ENCODE results near the gene GRIK5. TPM values are rescaled to one million over a fixed set of nuclear protein-coding genes. Genes with fewer than 3 reads are reported as not detected.

The GRIK5 gene
- total and polyA plus RNA-seq, 4 donors: 0.26 to 1.6 (median 0.55) TPM

- no peaks in the 10 kb centered on the region for H3K27me3 ChIP-seq (ENCODE audit: control insufficient read depth in 3 of 3, insufficient read depth in 3 of 3, low read length in 2 of 3)
- H3K36me3 ChIP-seq (ENCODE audit: control insufficient read depth in 4 of 4, insufficient read depth in 4 of 4, low read length in 4 of 4): peaks cover 0 to 3% (median 0%) of the 10 kb centered on the region in 4 donors
- H3K4me1 ChIP-seq (ENCODE audit: control insufficient read depth in 5 of 5, insufficient read depth in 5 of 5, low read length in 5 of 5): peaks cover 0 to 3% (median 0%) of the 10 kb centered on the region in 5 donors
- no peak overlapping the region for H3K9ac ChIP-seq (ENCODE audit: insufficient read depth in 1 of 2, low read length in 2 of 2)
- H3K27ac ChIP-seq (ENCODE audit: low read depth in 1 of 2, low read length in 1 of 2): no peak overlapping the region
- ATAC-seq (ENCODE audit: insufficient read depth, low FRiP score): no peak
- no peak for TF ChIP-seq CTCF (IDR thresholded peaks at IDR 0.05; ENCODE audit: control extremely low read depth, extremely low read depth)
- WGBS, 2 donors: 58 to 81% methylated on average over 18 of the region's 18 CpGs
- H3K4me3 ChIP-seq: no peak overlapping the region
- H3K9me3 ChIP-seq (ENCODE audit: control insufficient read depth in 4 of 4, insufficient read depth in 3 of 4, low read length in 3 of 4): no peaks in the 10 kb centered on the region
- no peak for DNase-seq
Measured at GRCh38 chr19:42088471-42089190, 18.6 kb upstream of the GRIK5 start.

DNA sequence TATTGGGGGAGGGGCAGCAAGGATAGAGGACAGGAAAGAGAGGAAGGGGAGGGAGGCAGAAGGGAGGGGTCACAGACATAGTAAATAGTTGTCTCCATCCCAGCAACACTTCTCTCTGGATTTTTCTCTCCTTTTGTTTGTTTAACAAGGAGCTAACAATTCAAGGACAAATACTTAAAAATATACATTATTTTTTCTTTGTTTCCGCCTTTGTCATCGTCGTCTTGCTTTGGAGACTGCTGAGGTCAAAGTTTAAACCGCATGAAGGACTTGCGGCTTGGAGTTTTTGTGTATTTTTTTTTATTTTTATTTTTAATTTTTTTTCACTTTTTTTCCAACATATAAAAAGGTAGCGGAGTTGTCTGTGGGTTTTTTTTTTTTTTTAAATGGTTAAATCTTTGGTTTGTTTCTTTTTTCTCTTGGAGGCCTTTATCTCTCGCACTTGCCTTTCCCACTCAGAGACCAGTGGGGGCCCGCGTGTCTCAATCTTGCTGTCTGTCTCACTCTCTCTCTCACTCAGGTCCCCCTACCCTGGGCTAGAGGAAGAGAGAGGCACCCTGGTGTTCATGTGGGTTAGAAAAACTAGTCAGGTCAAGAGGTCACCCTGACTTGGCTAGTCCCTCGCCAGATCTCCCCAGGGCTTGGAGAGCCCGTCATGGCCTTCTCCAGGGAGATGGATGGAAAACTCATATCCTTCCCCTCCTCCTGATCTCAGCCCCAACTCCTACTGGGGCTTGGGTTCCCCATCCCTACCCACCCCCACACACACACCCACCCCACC lies 17.0 kb upstream of the GRIK5 start:
- H3K4me3 ChIP-seq: no peak overlapping the region
- DNase-seq: no peak
- H3K9ac ChIP-seq (ENCODE audit: insufficient read depth in 1 of 2, low read length in 2 of 2): no peak overlapping the region
- H3K9me3 ChIP-seq (ENCODE audit: control insufficient read depth in 4 of 4, insufficient read depth in 3 of 4, low read length in 3 of 4): no peaks in the 10 kb centered on the region
- H3K27me3 ChIP-seq (ENCODE audit: control insufficient read depth in 3 of 3, insufficient read depth in 3 of 3, low read length in 2 of 3): no peaks in the 10 kb centered on the region
- peaks cover 0 to 1% (median 0%) of the 10 kb centered on the region in 5 donors for H3K4me1 ChIP-seq (ENCODE audit: control insufficient read depth in 5 of 5, insufficient read depth in 5 of 5, low read length in 5 of 5)
- peaks cover 0 to 10% (median 1%) of the 10 kb centered on the region in 4 donors for H3K36me3 ChIP-seq (ENCODE audit: control insufficient read depth in 4 of 4, insufficient read depth in 4 of 4, low read length in 4 of 4)
- H3K27ac ChIP-seq (ENCODE audit: low read depth in 1 of 2, low read length in 1 of 2): no peak overlapping the region
- no peak for TF ChIP-seq CTCF (IDR thresholded peaks at IDR 0.05; ENCODE audit: control extremely low read depth, extremely low read depth)
- no peak for ATAC-seq (ENCODE audit: insufficient read depth, low FRiP score)
- 84 to 88% methylated on average over 11 of the region's 11 CpGs for WGBS, 2 donors

- TF ChIP-seq CTCF (IDR thresholded peaks at IDR 0.05; ENCODE audit: control extremely low read depth, extremely low read depth): no peak
Measured at GRCh38 chr19:42086188-42086736, 16.3 kb upstream of the GRIK5 start.

More at GRCh38 chr19:42086188-42086736, 16.3 kb upstream of the GRIK5 start:
- H3K9me3 ChIP-seq (ENCODE audit: control insufficient read depth in 4 of 4, insufficient read depth in 3 of 4, low read length in 3 of 4): no peaks in the 10 kb centered on the region
- ATAC-seq (ENCODE audit: insufficient read depth, low FRiP score): no peak
- peaks cover 0 to 1% (median 0%) of the 10 kb centered on the region in 5 donors for H3K4me1 ChIP-seq (ENCODE audit: control insufficient read depth in 5 of 5, insufficient read depth in 5 of 5, low read length in 5 of 5)
- no peak overlapping the region for H3K27ac ChIP-seq (ENCODE audit: low read depth in 1 of 2, low read length in 1 of 2)
- no peak overlapping the region for H3K9ac ChIP-seq (ENCODE audit: insufficient read depth in 1 of 2, low read length in 2 of 2)
- no peak overlapping the region for H3K4me3 ChIP-seq
- peaks cover 0 to 16% (median 4%) of the 10 kb centered on the region in 4 donors for H3K36me3 ChIP-seq (ENCODE audit: control insufficient read depth in 4 of 4, insufficient read depth in 4 of 4, low read length in 4 of 4)
- no peaks in the 10 kb centered on the region for H3K27me3 ChIP-seq (ENCODE audit: control insufficient read depth in 3 of 3, insufficient read depth in 3 of 3, low read length in 2 of 3)
- WGBS, 2 donors: 73 to 77% methylated on average over 9 of the region's 9 CpGs
- DNase-seq: no peak

Data from lung (tissue), 12 donors.